ENCODE results near the gene PMM2.

- TF ChIP-seq CTCF (IDR thresholded peaks at IDR 0.05) = no peak
- no peak for TF ChIP-seq POLR2A (IDR thresholded peaks at IDR 0.05)
- TF ChIP-seq POLR2AphosphoS5 (IDR thresholded peaks at IDR 0.05) = no peak
- no peak for TF ChIP-seq EP300 (IDR thresholded peaks at IDR 0.05)
Observed at GRCh38 chr16:8761078-8761477, 36.6 kb upstream of the PMM2 start.
